H4 (cell line): Measurements from ENCODE around the gene ACTA2. TPM values are rescaled to one million over a fixed set of nuclear protein-coding genes. Genes with fewer than 3 reads are reported as not detected.
"Not testable (repeated sequence)": the region's sequence is repeated elsewhere in the genome, so short reads cannot be mapped to it uniquely, and the experiment has no call there.

Experiments
- DNase-seq: peaks from one replicate; pipeline ENCODE4 v3.0.0-alpha.2; 2015; ENCODE audit warnings: low spot score
- total RNA-seq: library from RNA; depleted of rRNA; stranded (reverse); fragments of >200 nt; shearing (Covaris generic); gene quantifications from 2 replicates; pipeline ENCODE4 v1.2.3, GENCODE V29; 2014

ACTA2 gene
- total RNA-seq, 1 experiment from 2014 or later, result 29.1 TPM

DNA sequence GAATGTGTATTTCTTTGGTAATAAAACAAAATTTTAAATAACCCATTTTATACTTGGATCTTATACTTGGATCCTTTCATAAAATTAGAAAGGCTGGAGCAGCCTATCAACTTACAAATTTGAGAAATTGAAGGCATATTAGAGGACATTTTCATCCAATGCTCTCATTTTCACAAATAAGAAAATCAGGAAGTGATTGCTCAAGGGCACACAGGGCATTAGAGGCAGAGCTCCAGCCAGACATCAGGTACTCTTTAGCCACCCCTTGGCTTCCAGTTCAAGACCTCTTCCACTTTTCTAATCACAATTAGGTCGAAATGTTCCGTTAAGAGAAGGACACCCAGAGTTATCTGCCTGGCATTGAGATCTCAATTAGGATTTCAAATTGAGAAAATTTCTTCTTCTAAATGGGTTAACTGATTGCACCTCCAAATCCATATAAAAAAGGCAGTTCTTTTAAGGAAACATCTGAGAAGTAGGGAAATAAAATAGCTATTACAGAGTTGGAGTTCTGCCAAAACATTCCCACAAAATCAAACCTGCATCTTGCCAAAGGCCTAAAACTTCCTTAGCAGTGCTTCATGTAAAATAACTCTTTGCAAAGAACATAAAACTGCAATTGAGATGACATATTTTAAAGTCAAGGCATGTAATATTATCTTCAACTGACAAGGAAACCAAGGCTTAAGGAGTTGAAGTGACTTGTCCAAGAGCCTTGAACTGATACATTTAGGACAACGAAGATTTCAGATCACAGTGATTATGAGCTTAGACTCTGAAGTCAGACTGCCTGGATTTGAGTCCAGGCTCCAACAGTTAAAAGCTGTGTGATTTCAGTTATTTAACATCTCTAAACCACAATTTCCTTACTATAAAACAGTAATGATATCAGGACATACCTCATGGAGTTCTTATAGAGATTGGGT, 2.4 kb downstream of the ACTA2 start:
- no peak for DNase-seq

GRCh38 chr10:88949051-88949450, 3.5 kb downstream of the ACTA2 start:
- no peak for DNase-seq

GRCh38 chr10:88946965-88947590, 5.5 kb downstream of the ACTA2 start:
- no peak for DNase-seq

DNA sequence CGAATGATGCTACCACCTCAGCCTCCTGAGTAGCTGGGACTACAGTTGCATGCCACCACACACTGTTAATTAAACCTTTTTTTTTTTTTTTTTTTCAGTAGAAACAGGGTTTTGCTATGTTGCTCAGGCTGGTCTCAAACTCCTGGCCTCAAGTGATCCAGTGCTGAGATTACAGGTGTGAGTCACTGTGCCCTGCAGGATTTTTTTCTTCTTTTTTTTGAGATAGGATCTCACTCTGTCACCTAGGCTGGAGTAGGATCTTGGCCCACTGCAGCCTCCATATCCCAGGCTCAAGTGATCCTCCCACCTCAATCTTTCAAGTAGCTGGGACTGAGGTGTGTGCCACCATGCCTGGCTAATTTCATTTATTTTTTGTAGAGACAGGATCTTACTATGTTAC, 6.4 kb downstream of the ACTA2 start:
- no peak for DNase-seq

- DNase-seq, result no peak
These were observed 7.8 kb downstream of the ACTA2 start for GRCh38 chr10:88944813-88945212.

DNA sequence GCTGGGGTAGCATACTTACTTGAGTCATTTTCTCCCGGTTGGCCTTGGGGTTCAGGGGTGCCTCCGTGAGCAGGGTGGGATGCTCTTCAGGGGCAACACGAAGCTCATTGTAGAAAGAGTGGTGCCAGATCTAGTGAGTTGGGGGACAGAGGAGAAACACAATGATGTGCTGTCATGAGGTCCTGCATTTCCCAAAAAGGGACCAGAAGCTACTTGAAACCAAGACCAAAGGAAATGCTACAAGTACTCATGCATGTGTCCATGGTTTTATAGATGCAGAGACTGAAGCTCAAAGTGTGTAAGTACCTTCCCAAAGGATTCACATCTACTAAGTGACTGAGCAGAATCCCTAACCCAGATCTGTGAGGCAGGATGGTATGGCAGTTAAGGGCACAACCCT, 8.8 kb downstream of the ACTA2 start:
- no peak for DNase-seq

- no peak for DNase-seq
These were observed 11.5 kb downstream of the ACTA2 start for GRCh38 chr10:88941026-88941425.

GRCh38 chr10:88938938-88939337, 13.6 kb downstream of the ACTA2 start:
- no peak for DNase-seq

DNA sequence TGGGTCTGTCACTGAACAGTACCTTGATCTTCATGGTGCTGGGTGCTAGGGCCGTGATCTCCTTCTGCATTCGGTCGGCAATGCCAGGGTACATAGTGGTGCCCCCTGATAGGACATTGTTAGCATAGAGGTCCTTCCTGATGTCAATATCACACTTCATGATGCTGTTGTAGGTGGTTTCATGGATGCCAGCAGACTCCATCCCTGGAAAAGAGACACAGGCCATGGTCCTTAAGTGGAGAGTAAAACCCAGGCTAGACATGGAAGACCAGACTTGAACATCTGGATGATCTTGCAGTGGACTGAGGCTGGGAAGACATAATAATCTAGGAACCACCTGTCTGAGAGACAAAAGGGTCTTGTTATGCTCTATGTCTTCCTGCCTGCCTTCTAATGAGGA, 14.5 kb downstream of the ACTA2 start:
- DNase-seq, result no peak

- no peak for DNase-seq
These were observed 15.9 kb downstream of the ACTA2 start for GRCh38 chr10:88936656-88937055.

- DNase-seq, result peak; percentile 81
These were observed 17.5 kb downstream of the ACTA2 start for GRCh38 chr10:88934900-88935672.

DNA sequence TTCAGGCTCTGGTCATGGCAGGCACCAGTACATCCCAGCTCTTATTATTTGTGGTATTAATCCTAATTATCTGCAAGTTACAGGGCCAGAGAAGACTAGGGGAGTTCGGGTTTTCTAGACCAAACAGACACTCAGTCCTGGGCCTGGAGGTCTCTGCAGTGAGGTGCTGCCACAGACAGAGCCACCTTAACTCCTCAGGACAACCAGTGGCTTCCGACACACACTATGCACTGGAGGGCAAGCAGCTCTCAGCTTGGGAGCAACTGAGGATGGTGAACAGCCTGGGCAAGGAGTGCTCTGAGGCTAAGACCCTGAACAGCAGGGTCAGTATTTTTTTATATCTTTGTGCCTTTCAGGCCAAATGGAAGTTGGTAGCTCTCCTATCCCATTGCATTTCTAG, 19.0 kb downstream of the ACTA2 start:
- no peak for DNase-seq

GRCh38 chr10:88932539-88933256, 19.9 kb downstream of the ACTA2 start:
- DNase-seq, result peak; percentile 83

DNA sequence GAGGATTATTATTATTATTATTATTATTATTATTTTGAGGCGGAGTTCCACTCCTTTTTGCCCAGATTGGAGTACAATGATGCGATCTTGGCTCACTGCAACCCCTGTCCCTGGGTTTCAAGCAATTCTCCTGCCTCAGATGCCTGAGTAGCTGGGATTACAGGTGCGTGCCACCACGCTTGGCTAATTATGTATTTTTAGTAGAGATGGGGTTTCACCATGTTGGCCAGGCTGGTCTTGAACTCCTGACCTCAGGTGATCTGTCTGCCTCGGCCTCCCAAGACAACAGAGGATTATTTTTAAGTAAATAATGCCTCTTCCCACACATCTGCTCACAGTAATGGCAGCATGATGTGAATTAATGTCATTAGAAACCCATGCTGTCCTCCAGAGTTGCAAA, 20.5 kb downstream of the ACTA2 start:
- DNase-seq, result not testable (repeated sequence)

DNA sequence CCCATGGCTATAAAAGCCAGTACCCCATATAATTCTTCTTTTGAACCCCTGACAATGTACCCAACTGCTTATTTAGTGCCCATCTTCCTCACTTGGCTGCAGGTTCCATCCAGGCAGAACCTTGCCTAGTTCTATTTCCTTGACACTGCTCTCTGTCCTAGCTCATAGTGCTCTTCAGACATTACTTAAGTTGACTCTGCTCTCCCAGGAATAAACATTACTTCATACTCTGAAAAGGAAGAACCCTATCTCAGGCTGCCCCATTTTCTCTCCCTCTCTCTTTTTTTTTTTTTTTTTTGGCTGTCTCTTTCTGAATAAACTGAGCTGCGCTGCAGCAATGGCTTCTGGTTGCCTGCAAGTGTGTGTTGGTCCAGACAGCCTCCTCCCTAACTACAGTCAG, 21.0 kb downstream of the ACTA2 start:
- no peak for DNase-seq

GRCh38 chr10:88928254-88928653, 24.3 kb downstream of the ACTA2 start:
- no peak for DNase-seq

DNA sequence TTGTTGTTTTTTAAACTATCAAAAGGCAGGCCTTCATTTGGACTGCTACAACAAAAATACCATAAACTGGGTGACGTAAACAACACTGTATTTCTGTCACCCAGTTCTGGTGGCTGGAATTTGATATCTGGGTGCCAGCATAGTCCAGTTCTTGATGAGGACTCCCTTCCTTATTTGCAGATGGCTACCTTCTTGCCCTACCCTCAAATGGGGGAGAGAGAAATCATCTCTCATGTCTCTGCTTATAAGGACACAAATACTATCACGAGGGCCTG, 25.2 kb downstream of the ACTA2 start:
- DNase-seq, result no peak

- peak; percentile 34 for DNase-seq
These were observed 25.8 kb downstream of the ACTA2 start for GRCh38 chr10:88926566-88927415.

DNA sequence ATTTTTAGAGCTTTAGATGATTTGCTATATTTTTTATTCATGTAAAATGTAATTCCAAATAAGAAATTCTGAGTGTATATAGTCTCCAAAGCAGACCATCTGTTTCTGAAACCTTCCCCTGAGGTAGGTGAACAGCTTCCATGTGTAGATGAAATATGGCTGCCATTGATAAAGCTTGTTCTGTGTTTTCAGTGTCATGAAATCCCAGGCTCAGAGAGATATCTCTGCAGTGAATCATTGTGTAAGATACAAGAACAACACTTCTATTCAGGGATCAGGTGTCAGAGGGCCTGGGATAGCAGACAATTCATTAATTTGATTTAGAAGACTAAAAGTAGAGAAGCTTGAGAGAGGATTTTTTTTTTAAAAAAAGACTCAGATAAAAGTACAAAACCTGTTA, 29.1 kb downstream of the ACTA2 start:
- no peak for DNase-seq

GRCh38 chr10:88922041-88922440, 30.5 kb downstream of the ACTA2 start:
- no peak for DNase-seq

GRCh38 chr10:88920986-88921593, 31.5 kb downstream of the ACTA2 start:
- no peak for DNase-seq
